NCI-H82 treated with DMSO at 0.1 percent for 48 hours (cell line): Measurements from ENCODE around the gene THADA.
"Not testable (repeated sequence)": the region's sequence is repeated elsewhere in the genome, so short reads cannot be mapped to it uniquely, and the experiment has no call there.

Experiments
- DNase-seq: peaks from one replicate; lab custom pipeline; 2025; ENCODE audit not compliant: unreplicated experiment; lab: John Stamatoyannopoulos, UW

The THADA gene

DNA sequence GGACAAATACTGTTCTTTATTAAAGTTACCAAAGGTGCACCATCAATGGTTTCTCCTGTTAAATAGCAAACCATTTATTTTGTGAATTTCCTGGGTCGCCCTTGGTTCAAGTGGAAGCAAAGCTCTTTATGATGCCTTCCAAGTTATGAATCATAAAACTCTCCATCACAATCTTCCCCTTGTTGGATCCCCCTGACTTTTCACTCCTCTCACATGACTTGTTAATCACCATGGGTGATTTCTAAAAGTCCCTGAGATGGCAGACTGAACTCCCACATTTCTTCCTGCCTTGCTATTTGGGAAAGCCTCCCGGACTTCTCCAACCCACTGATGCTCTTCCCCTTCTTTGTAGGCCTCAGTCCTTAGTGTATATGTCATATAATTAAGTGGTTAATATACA is 176.0 kb downstream of the THADA start:
- no peak for DNase-seq

DNA sequence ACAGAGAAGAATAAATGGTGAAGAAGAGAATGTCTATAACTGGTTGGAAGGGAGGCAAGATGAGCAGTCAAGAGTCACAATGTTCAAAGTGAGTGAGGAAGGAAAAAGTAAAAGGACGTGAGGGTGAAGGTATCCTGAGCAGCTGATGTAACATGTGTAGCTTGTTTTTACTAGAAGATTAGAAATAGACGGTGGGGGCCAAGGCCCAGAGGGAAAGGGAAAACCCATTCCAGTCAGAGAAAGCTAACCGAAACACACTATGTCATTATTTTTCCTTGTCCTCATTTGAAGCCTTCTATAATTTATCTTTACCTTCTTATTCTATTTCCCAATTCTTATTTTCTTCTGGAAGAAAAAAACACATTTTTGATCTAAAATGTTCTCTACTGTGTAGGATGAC is 176.6 kb downstream of the THADA start:
- DNase-seq: no peak

DNA sequence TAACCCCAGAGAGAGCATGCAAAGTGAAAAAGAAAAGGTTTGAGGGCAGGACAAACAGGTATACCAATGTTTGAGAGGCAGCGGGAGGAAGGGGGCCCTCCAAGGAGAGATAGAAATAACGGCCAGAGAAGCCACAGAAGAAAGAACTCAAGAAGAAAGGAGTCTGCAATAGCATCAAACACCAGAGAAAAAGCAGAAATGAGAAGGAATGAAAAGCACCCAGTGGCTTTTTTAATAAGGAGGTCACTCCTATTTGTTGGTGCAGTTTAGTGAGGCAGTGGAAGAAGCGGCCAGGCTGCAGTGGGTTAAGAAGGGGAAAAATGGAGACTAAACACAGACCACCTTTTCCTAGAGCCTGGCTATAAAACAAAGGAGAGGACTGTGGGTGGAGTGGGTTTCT is 177.2 kb downstream of the THADA start:
- DNase-seq: no peak

DNA sequence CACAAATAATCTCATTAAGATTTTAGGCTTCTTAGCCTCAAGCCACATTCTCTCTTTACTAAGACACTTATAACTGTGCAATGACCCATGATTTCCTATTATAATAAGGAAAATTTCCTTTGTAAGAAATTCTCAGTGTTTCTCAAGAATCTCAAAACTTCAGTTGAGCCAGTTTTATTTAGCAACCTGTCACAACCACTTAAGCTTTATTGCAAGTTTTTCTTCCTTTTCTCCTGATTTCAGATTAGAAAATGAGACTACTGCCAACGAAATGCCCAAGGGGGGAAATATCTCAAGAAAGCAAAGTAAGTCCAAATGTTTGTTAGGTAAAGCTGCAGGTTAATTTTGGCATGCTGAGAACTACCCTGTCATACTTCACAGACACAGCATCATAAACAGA is 178.5 kb downstream of the THADA start:
- DNase-seq: no peak

DNA sequence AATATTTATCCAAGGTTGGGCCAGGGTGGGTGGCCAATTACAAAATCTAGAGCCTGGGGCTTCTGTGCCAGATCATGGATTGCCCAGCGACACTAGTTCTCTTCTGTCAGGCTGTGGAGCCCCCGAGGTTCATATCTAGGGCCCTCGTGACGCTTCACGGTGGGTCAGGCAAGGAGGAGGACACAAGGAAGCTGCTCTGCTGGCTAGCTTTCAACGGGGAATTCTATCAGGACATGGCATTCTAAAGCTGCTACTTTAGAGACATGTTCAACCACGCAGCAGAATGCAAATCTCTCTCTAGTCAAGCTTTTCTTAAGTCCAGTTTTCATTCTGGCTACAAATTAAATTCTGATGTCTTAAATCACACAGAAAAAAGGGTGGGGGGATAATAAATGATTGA is 180.2 kb downstream of the THADA start:
- DNase-seq: no peak

DNA sequence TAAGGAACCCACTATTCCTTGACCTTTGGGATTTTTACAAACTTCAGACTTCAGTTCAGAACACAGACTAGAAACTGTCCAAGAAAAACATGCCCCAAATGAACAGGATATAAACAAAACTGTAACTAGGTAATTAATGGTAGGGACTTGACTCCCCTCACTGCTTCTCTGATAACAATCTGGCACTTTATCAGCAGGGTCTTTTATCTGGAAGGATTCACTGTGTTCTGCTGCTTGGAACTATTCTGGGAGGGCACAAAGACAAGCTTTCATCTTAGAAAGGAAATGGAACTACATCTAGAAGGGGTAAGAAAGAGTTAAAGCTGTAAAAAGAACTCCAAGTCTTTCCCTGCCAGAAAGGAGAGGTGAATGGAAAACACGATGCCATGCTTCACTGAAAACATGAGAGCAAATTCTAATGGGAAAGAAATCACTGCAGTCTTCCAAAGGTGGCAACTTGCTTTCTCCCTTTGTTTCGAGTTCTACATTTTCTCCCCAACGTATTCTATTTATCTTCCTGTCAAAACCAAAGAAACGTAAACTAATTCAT is 181.2 kb downstream of the THADA start:
- no peak for DNase-seq

DNA sequence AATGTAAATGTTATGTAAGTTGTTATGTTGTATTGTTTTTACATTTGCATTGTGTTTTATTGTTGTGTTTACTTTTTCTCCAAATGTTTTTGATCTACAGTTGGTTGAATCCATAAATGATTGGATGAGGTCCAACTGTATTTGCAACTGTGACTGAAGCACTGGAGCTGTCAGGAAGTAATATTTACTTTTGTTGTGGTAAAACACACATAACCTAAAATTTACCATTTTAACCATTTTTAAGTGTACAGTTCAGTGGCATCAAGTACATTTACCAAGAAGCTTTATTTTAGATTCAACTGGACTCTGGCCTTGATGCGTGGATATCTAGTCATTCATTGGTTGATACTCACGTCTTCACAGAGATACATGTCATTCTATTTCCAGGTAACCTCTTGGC is 181.8 kb downstream of the THADA start:
- no peak for DNase-seq

DNA sequence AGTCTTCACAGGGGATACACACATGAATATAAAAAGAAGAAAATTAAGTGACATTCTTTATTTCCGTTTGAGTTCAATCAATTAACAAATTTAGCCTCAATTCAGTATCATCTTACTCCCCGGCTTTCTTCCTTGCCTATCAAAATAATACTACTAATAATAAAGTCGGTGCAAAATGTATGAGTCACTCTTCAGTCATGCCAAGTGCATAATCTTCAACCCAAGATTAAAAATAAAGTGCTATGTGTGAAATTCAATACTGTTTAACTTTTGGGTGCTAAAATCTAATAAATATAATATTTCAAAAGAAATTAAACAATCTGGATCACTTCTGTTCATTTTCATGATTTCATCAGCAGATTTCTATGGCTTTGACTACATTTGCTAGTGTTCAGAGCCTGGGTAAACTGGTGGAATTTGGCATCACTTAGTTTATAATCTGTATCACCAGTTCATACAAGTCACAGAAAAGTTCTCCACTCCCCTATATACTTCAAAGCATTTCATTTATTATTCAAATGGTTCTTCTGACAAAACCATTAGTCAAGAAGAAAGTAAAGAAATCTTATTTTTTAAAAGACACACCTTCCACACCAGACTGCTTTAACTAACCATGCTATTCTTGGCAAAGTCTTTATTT is 183.6 kb downstream of the THADA start:
- DNase-seq: no peak

DNA sequence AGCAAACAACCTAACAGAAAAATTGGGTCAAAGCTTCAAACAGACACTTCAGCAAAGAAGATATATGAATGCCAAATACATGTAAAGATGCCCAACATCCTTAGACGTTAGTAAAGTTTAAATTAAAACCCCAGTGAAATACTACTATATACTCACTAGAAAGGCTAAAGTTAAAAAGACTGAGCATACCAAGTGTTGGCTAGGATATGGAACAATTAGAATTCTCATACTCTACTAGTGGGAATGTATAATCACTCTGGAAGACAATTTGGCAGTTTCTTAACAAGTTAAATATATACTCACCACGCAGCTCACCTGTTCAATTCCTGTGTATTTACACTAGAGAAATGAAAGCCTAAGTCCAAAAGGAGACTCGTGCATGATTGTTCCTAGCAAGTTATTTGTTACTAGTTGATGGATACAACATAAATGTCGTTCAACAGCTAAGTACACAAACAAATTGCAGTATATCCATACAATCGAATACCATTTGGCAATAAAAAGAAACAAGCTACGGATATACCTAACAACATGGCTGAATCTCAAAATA is 185.7 kb downstream of the THADA start:
- no peak for DNase-seq

DNA sequence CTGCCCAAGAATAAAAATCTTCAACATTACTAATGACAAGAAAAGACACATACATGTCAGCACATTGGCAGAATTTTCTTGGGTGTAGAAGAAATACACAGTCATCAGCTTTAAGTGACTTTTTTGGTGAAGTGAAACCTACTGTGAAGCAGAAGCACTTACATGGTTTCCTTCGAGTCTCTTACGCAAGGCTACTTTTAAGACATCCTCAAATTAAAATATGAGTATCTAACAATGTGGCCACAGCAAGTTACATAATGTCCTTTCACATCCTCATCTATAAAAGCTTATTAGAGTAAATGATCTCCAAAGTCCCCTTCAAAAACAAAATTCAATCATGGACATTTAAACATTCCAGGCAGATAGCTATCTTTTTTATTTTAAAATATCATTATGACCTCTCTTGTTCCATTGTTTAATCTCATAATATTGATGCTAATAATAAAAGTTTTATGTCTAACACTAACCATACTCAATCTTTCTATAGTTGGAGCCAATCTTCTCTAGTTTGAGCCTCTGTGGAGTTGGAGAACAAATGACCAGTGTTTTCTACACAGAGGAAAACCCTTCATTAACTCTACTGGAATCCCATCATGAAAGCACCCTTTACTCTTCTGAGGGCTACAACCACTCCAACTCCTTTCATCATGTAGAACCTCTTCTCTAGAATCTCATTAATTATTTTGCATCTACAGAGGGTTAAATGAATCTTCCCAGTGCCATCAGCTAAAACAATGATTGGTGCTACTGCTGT is 187.3 kb downstream of the THADA start:
- DNase-seq: no peak

DNA sequence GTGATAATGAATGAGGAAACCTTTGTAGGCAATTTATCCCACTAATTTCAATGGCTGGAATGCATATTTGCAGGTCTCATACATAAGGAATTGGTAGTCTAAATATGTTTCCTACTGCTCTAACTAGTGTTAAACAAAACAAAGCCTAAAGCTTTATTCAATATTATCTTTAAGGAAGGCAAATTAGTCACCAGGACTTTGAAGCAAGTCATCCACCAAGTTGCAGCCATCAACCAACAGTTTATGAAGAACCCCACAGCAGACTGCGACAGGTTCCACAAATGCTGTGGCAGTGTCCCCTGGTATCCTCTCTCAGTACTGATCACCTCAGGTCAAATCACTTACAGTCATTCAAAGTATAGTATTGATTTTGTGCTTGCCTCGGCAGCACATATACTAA is 187.9 kb downstream of the THADA start:
- no peak for DNase-seq

DNA sequence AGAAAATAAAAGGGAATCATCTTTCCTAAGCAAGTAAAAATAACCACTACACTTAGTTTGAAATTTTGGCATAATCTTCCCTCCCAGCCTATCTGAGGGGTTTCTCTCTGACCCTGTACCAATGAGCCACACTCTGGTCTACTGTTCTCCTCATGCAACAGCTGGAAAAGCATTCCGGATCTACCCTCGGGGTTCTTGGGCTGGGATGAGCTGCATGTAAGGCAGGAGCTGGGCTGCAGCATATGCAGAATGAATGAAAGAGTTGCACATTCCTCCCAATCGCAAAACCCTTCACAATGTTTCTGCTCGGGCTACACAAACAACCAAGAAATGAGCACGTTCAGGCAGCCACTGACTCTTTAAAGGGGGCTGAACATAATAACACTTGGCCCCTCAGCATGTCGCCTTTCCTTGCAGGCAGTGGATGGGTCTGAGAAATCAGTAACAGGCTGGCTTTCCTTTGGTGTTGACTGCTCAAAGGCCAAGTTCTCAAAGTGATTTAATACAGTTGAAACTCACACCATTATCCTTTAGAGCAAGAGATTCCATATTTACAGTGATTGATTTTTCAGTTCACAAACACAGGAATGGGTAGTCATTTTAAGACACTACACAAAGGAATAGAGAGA is 189.1 kb downstream of the THADA start:
- no peak for DNase-seq

DNA sequence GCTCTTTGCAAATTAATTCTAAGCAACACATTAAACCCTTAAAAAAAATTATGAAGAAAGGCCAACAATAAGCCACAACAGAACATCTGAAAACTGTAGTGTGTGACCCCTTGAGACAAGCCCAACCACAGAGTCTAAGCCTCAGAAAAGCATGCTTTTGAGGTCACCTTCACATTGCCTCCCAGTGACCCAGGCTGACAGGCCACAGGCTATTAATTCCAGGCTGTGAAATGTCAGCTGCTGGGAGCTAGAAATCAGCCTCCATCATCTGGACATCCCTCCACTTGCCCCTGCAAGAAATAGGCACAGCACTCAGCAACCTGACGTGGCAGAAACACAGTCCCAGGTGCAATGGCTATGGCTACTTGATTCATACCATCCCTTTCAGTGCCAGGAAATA is 190.0 kb downstream of the THADA start:
- no peak for DNase-seq

DNA sequence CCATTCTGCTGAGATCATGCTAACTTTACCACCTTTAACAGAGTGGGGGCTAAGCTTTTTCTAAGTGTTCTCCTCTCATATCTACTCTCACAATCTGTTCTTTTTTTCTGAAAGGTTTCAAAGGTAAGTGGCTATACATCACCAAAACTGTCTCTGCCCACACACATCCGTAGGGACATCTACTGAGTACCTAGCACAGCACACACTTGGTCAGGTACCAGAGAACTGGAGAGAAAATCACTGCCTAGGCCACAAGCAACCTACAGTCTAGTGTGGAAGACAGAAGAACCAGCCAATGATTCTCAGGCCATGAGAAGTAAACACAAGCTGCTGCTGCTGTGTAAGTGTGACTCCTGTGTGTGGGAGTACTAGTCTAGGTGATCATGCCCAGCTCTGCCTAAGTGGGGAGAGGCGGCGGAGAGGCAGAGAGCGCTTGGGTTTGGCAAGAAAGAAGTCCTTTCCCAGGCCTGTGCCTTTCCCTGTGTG is 193.3 kb downstream of the THADA start:
- no peak for DNase-seq

DNA sequence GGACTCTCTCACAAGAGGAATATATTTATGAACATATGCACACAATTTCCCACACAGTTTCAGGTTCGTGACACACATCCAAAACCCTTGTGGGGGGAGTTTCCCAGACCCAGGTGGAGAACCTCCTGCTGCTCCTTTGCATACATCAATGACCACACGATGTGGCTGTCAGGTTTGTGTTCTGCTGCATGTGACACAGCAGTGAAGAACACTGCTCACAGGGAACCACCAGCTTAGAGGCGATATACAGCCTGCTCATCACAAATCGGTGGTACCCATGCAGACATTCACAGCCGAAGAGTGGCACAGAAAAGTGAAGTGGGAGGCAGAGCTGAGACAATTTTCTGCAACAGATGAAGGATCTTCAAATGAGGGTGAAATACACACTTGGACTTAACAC is 193.8 kb downstream of the THADA start:
- no peak for DNase-seq

DNA sequence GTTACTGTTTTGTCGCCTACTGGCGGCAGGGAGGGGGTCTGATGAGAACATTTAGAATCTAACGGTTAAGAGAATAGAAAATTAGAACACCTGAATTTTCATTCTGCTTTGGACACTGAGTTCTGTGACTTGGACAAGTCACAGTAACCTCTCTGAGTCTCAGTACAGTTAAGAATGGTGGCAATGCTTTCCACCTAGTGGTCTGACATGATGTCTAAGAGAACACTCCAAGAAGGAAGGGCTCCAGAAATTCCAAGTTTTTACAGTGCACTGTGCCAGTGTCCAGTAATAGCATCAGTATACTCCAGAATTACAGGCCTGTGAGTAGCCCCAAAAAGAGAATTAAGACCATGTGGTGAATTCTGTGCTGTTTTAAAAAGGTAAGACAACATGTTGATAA is 195.3 kb downstream of the THADA start:
- DNase-seq: no peak

DNA sequence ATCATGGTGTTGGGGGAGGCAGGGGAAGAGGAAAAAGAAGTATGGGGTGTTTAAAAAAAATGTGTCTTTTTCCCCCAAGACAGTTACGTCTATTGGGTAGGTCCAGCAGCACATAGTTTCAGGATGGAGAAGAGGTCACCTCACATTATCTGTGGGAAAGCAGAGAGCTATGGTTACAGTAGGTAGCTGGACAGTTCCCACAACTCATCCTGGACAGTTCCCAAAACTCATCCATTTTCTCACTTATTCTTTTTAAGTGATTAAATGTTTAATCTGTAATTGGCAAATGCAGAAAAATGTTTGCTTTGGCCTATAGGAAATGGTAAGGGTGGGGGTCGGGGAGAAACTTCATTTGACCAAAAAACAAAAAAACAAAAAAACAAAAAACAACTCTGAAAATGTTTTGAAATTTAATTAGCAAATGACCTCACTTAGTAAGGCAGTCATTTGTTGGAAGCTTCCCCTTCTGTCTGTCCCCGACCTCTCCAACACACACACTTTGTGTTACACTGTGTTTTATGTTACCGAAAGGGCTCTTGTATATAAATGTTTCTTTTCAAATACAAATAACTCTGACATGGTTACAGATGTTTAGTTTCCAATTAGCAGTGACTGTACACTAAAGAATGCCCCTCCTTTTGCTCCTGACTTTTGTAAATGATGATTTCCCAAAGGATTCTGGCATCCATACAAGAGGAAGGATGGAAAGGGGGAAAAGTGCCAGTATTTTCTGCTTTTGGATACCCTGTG is 196.1 kb downstream of the THADA start:
- DNase-seq: no peak

DNA sequence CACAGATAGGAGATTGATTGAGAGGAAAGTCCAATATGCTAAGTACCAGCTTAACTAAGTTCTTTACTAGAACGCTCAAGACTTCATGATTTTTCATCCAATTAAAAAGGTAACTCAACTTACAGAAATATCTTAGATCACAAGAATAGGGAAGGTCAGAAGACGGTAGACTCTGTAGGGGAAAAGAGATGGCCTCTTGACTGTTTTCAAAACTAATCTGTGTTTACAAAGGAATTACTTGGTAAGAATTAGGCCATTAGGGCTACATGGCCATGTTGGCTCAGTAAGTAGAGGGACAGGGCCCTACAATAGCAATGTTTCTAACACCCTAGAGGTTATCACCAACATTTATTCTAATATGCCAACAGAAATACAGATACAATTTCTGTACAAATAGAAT is 196.7 kb downstream of the THADA start:
- DNase-seq: no peak

DNA sequence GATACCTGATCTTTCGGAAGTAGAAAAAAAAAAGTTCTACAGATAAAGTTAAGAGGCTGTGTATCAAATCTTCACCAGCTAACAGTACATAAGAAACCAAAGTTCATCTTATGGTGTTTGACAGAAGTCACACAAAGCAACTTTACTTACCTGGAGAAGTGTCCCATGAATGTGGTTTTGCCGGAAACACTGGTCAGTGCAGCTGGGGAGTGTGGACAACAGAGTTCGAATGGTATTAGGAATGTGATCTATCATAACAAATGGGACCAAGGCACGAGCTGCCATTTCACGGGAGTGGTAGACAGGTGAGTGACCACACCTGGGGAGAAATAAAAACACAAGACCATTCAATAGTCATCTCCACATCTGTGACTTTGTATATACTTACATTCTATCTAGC is 198.0 kb downstream of the THADA start:
- DNase-seq: no peak

DNA sequence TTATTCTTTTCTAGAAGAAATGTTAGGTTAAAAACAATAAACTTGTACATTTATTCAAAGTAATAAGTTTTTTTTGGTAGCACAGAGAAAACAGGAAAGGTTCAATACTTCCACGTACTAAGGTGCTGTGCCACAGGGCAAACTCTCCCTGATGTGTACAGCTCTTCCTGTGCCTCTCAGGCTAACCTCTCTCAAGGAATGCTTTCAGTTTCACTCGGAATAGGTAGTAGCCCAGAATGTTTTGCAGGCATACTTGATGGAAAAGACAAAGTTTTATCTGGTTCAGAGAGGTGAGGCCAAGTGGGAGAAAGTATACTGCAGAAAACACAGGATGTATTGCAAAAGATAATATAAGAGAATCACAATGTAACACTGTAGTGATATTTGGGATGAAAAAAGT is 198.4 kb downstream of the THADA start:
- DNase-seq: no peak

DNA sequence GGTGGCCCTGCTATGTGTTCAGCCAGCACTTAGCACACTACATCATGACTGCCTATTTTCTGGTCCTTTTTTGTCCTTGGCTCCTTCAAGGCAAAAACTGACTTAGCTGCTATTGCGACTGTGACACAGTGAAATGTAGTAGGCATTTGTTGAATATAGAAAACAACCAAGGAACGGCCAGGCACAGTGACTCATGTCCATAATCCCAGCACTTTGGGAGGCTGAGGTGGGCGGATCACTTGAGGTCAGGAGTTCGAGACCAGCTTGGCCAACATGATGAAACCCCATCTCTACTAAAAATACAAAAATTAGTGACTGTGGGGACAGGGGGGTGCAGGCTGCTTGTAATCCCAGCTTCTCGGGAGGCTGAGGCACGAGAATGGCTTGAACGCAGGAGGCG is 199.5 kb downstream of the THADA start:
- not testable (repeated sequence) for DNase-seq
